Measurements from ENCODE around the gene CACNA2D2. TPM values are rescaled to one million over a fixed set of nuclear protein-coding genes. Genes with fewer than 3 reads are reported as not detected.

CACNA2D2 gene
- polyA plus RNA-seq, 1 of the 3 experiments (the other 2 are of a cell fraction): 1.1 TPM

DNA sequence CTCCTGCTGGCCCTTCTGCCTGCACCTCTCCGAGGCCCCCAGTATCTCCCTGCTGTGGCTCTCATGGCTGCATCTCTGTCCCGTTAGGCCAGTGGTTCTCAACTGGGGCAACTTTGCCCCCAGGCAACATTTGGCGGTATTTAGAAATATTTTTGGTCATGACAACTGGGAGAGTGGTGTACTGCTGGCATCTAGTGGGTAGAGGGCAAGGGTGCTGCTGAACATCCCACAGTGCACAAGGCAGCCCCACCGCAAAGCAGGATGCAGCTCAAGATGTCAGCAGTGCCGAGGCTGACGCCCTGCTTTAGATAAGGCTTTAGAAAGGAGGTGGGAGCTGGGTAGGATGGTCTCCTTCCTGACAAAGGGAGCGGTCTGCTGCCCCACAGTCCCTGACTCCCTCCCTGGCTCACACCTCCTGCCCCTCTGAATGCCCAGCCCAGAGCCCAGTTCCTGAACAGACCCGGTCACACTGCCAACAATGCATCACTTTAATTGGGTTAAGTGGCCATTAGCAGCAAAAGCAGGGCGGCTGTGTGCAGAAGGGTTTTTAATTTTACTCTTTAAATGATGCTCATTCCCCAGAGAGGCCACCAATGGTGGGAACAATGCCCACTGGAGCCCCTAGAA, 75.3 kb downstream of the CACNA2D2 start:
- POLR2A ChIA-PET: interaction anchor here (0.7 to 1.8 kb wide), 7 partner anchors 17 to 78 kb away, joined by 3 to 7 read pairs (median 4); partner anchors contain the start of genes CYB561D2 and NPRL2
- TF ChIP-seq RFX5 (IDR thresholded peaks at IDR 0.05; ENCODE audit: low read length) (no peak), RXRA (IDR thresholded peaks at IDR 0.05; ENCODE audit: borderline replicate concordance, low read depth) (no peak), EZH2phosphoT487 (IDR thresholded peaks at IDR 0.05; ENCODE audit: borderline replicate concordance, low read depth) (no peak), MEF2A (IDR thresholded peaks at IDR 0.05; ENCODE audit: borderline replicate concordance, low read depth) (no peak), NRF1 (IDR thresholded peaks at IDR 0.05; ENCODE audit: low read depth, low read length) (no peak), SMC3 (IDR thresholded peaks at IDR 0.05; ENCODE audit: low read depth, low read length) (peak; percentile 46; the same call in 1 of the 2 replicates), GABPA (IDR thresholded peaks at IDR 0.05; ENCODE audit: low read depth) (no peak), FOXJ3 (CRISPR knock-in tag; IDR thresholded peaks at IDR 0.05) (peak; percentile 91), SIN3A (IDR thresholded peaks at IDR 0.05; ENCODE audit: borderline replicate concordance, low read depth, low read length) (no peak), TCF12 (IDR thresholded peaks at IDR 0.05) (peak; percentile 47; the same call in 1 of the 2 replicates), YY1 (IDR thresholded peaks at IDR 0.05; ENCODE audit: low read depth) (no peak), FOXM1 (IDR thresholded peaks at IDR 0.05; ENCODE audit: low read depth) (no peak), MXI1 (IDR thresholded peaks at IDR 0.05; ENCODE audit: low read depth, low read length) (peak; percentile 57; the same call in 1 of the 2 replicates), NFIC (IDR thresholded peaks at IDR 0.05; ENCODE audit: borderline replicate concordance) (no peak), GATA2 (CRISPR knock-in tag; IDR thresholded peaks at IDR 0.05) (peak; percentile 83), TEAD4 (IDR thresholded peaks at IDR 0.05; ENCODE audit: borderline replicate concordance, insufficient read depth) (peak; percentile 52; the same call in 1 of the 2 replicates), RCOR1 (IDR thresholded peaks at IDR 0.05; ENCODE audit: low read length) (peak; percentile 88), ELF1 (IDR thresholded peaks at IDR 0.05) (no peak), POLR2AphosphoS5 (IDR thresholded peaks at IDR 0.05; ENCODE audit: low read depth, low read length) (no peak), TAF1 (IDR thresholded peaks at IDR 0.05; ENCODE audit: borderline replicate concordance, low read depth, low read length) (no peak), EP300 (IDR thresholded peaks at IDR 0.05; ENCODE audit: borderline replicate concordance in 1 of 2, low read depth in 1 of 2, low read length in 1 of 2) (peak in 1 of 2 experiments; percentile 97; a peak in 2 of 4 replicates), RAD21 (IDR thresholded peaks at IDR 0.05; ENCODE audit: low read length) (peak; percentile 81)
- TF ChIP-seq, protein P1, sequence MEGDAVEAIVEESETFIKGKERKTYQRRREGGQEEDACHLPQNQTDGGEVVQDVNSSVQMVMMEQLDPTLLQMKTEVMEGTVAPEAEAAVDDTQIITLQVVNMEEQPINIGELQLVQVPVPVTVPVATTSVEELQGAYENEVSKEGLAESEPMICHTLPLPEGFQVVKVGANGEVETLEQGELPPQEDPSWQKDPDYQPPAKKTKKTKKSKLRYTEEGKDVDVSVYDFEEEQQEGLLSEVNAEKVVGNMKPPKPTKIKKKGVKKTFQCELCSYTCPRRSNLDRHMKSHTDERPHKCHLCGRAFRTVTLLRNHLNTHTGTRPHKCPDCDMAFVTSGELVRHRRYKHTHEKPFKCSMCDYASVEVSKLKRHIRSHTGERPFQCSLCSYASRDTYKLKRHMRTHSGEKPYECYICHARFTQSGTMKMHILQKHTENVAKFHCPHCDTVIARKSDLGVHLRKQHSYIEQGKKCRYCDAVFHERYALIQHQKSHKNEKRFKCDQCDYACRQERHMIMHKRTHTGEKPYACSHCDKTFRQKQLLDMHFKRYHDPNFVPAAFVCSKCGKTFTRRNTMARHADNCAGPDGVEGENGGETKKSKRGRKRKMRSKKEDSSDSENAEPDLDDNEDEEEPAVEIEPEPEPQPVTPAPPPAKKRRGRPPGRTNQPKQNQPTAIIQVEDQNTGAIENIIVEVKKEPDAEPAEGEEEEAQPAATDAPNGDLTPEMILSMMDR (IDR thresholded peaks at IDR 0.05): peak; percentile 36; the same call in 1 of the 2 replicates
- TF ChIP-seq, protein P2, sequence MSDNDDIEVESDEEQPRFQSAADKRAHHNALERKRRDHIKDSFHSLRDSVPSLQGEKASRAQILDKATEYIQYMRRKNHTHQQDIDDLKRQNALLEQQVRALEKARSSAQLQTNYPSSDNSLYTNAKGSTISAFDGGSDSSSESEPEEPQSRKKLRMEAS (IDR thresholded peaks at IDR 0.05; ENCODE audit: low read depth): no peak
- TF ChIP-seq, protein P3, sequence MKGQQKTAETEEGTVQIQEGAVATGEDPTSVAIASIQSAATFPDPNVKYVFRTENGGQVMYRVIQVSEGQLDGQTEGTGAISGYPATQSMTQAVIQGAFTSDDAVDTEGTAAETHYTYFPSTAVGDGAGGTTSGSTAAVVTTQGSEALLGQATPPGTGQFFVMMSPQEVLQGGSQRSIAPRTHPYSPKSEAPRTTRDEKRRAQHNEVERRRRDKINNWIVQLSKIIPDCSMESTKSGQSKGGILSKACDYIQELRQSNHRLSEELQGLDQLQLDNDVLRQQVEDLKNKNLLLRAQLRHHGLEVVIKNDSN (IDR thresholded peaks at IDR 0.05; ENCODE audit: borderline replicate concordance, low read depth): no peak
- TF ChIP-seq, protein P4, sequence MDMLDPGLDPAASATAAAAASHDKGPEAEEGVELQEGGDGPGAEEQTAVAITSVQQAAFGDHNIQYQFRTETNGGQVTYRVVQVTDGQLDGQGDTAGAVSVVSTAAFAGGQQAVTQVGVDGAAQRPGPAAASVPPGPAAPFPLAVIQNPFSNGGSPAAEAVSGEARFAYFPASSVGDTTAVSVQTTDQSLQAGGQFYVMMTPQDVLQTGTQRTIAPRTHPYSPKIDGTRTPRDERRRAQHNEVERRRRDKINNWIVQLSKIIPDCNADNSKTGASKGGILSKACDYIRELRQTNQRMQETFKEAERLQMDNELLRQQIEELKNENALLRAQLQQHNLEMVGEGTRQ (IDR thresholded peaks at IDR 0.05; ENCODE audit: borderline replicate concordance, low read depth, low read length): no peak
- TF ChIP-seq, protein P5, sequence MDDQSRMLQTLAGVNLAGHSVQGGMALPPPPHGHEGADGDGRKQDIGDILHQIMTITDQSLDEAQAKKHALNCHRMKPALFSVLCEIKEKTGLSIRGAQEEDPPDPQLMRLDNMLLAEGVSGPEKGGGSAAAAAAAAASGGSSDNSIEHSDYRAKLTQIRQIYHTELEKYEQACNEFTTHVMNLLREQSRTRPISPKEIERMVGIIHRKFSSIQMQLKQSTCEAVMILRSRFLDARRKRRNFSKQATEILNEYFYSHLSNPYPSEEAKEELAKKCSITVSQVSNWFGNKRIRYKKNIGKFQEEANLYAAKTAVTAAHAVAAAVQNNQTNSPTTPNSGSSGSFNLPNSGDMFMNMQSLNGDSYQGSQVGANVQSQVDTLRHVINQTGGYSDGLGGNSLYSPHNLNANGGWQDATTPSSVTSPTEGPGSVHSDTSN (IDR thresholded peaks at IDR 0.05): no peak
- TF ChIP-seq, protein P6, sequence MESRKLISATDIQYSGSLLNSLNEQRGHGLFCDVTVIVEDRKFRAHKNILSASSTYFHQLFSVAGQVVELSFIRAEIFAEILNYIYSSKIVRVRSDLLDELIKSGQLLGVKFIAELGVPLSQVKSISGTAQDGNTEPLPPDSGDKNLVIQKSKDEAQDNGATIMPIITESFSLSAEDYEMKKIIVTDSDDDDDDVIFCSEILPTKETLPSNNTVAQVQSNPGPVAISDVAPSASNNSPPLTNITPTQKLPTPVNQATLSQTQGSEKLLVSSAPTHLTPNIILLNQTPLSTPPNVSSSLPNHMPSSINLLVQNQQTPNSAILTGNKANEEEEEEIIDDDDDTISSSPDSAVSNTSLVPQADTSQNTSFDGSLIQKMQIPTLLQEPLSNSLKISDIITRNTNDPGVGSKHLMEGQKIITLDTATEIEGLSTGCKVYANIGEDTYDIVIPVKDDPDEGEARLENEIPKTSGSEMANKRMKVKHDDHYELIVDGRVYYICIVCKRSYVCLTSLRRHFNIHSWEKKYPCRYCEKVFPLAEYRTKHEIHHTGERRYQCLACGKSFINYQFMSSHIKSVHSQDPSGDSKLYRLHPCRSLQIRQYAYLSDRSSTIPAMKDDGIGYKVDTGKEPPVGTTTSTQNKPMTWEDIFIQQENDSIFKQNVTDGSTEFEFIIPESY (IDR thresholded peaks at IDR 0.05; ENCODE audit: borderline replicate concordance, low read depth): no peak

More for the DNA sequence above, 75.3 kb downstream of the CACNA2D2 start:
- no peaks in the 10 kb centered on the region for H3K9me2 ChIP-seq
- no peaks in the 10 kb centered on the region for H3K79me2 ChIP-seq (ENCODE audit: insufficient read depth)
- H3K36me3 ChIP-seq (replicated peaks in 1 of 2; ENCODE audit: control insufficient read depth in 1 of 2, insufficient read depth in 2 of 2, low read length in 1 of 2): no peaks in the 10 kb centered on the region
- no peaks in the 10 kb centered on the region for H4K20me1 ChIP-seq (ENCODE audit: insufficient read depth)
- H3K4me3 ChIP-seq (ENCODE audit: low read depth in 2 of 2, low read length in 1 of 2): no peak overlapping the region; a peak in 1 of 4 replicates
- peak; percentile 88 for DNase-seq
- H3K9me3 ChIP-seq: no peaks in the 10 kb centered on the region
- peak overlapping the region in 1 of 2 experiments; percentile 100; a peak in 2 of 4 replicates for H3K27ac ChIP-seq (ENCODE audit: low read depth in 2 of 2, low read length in 1 of 2)
- no peak overlapping the region for H3K9ac ChIP-seq
- no peaks in the 10 kb centered on the region for H3K27me3 ChIP-seq (ENCODE audit: insufficient read depth)
- 23% methylated on average over 9 of the region's 9 CpGs for WGBS (ENCODE audit: low lambda C conversion rate)
- peaks cover 0 to 92% of the 10 kb centered on the region in 2 experiments; a peak in 2 of 4 replicates for H3K4me1 ChIP-seq (ENCODE audit: control insufficient read depth in 1 of 2, insufficient read depth in 2 of 2, low read depth in 1 of 2, low read length in 1 of 2)
- H3K4me2 ChIP-seq: no peak overlapping the region; the same call in 1 of the 2 replicates
- no peaks in the 10 kb centered on the region for H3F3A ChIP-seq (replicated peaks; ENCODE audit: insufficient read depth)
- no peak overlapping the region for H2AFZ ChIP-seq (ENCODE audit: low read depth)
- CTCF ChIA-PET: interaction anchor here (0.6 to 23.2 kb wide), 23 partner anchors 9 to 157 kb away, joined by 3 to 499 read pairs (median 6); partner anchors contain the start of genes CYB561D2, NPRL2, TUSC2 and ZMYND10

Measured in SK-N-SH (cell line).